ENCODE data around the gene SLC38A7.
A peak's percentile ranks its signal among the peaks of the same experiment; 100 is the strongest.

Gene SLC38A7

GRCh38 chr16:58634265-58634802, 50.2 kb downstream of the SLC38A7 start:
- no peak for DNase-seq

DNA sequence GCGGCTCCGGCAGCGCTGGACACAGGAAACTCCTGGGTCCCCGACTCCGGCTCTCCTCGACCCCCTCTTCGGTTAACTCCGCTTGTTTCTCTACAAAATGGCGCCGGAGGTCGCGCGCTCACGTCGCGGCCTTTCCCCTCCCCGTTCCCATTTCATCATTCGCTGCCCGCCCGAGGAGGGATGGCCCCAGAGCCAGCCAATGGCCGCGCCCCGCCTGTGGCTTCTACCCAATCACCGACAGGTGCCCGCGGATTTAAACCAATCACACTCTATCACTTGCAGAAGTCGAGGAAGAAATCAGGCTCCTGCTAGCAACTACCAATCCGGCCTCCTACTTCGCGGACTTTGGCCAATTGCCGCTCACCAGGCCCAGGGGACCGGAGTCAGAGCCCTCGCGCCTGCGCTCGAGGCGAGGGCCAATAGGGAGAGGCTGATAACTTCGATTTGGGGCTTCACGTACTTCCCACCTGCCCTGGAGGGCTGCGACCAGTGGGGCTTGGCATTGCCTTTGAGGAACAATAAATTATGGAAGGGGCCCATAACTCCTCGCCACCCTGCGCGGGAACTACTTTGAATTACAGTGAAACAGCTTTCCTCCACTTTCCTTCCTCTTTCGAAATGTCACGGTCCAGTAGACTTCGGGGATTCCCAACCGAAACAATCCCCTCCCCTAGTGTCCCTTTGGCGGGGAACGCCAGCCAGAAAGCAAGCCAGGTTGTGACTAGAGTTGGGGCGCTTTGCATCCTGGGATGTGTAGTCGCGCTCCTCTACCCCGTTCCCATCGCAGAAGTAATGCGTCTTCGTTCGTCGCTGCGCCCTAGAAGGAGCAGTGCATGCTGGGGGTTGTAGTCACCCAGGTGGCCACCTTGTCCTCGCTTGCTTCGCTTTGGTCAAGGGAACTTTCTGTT, 54.6 kb downstream of the SLC38A7 start, which contains the start of gene CNOT1:
TSS of gene CNOT1 (minus strand) at position 94 of the 908 bp plus-strand sequence. CDS start 30,489 bp downstream, outside the sequence.
- DNase-seq: peak; percentile 95

GRCh38 chr16:58628845-58629732, 55.5 kb downstream of the SLC38A7 start:
- DNase-seq: peak; percentile 41

DNA sequence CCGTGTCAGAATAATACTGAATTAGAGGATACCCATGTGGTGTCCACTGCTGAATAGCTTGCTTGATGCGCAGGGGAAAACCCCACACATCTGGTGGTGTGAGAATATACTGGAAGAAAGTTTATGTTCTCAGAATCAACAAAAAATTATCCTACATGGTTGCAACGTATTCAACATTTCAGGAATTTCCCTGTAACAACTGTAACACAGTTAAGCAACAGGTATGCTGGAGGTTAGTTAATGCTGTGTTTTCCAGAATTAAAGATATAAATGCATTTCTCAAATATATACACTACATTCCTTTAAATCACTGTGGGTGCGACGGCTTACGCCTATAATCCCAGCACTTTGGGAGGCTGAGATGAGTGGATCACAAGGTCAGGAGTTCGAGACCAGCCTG, 60.4 kb downstream of the SLC38A7 start:
- no peak for DNase-seq

GRCh38 chr16:58620396-58620795, 64.2 kb downstream of the SLC38A7 start:
- DNase-seq: no peak

GRCh38 chr16:58615280-58615679, 69.3 kb downstream of the SLC38A7 start:
- DNase-seq: no peak

Data from activated CD8-positive, alpha-beta memory T cell treated with anti-CD3 and anti-CD28 coated beads, Interleukin-2, amount 50 U/mL, for 4 hours (primary cell).